ENCODE data around the gene FOXF2. TPM values are rescaled to one million over a fixed set of nuclear protein-coding genes. Genes with fewer than 3 reads are reported as not detected.

The FOXF2 gene
- total and polyA plus RNA-seq, 2 of the 13 experiments (the other 11 are each of a cell fraction or from before 2014, with no cell fraction given), result not detected

- no peak for TF ChIP-seq CSRNP1 (CRISPR knock-in tag; IDR thresholded peaks at IDR 0.05)
- no peak for TF ChIP-seq AHR (CRISPR knock-in tag; IDR thresholded peaks at IDR 0.05)
- TF ChIP-seq SALL1 (CRISPR knock-in tag; IDR thresholded peaks at IDR 0.05), result peak; percentile 32
- TF ChIP-seq TBX2 (CRISPR knock-in tag; IDR thresholded peaks at IDR 0.05; ENCODE audit: borderline replicate concordance), result no peak; the same call in 1 of the 2 replicates
- TF ChIP-seq ZBTB26 (CRISPR knock-in tag; IDR thresholded peaks at IDR 0.05; ENCODE audit: borderline replicate concordance), result 0 out of 2 replicates have a peak, but pooled peaks have one; percentile 18
- TF ChIP-seq ZNF616 (CRISPR knock-in tag; IDR thresholded peaks at IDR 0.05; ENCODE audit: low read depth), result no peak
- TF ChIP-seq SUZ12 (IDR thresholded peaks at IDR 0.05; ENCODE audit: low read depth, low read length), result no peak
- peak; percentile 48; the same call in 1 of the 2 replicates for TF ChIP-seq MTA1 (CRISPR knock-in tag; IDR thresholded peaks at IDR 0.05; ENCODE audit: borderline replicate concordance)
- TF ChIP-seq MXD4 (CRISPR knock-in tag; IDR thresholded peaks at IDR 0.05), result 0 out of 2 replicates have a peak, but pooled peaks have one; percentile 31
- 0 out of 2 replicates have a peak, but pooled peaks have one; percentile 46 for TF ChIP-seq ZNF333 (CRISPR knock-in tag; IDR thresholded peaks at IDR 0.05; ENCODE audit: borderline replicate concordance)
- TF ChIP-seq NR1H2 (CRISPR knock-in tag; IDR thresholded peaks at IDR 0.05; ENCODE audit: borderline replicate concordance, low read depth), result no peak
- no peak for TF ChIP-seq ZNF530 (CRISPR knock-in tag; IDR thresholded peaks at IDR 0.05; ENCODE audit: low read depth)
- TF ChIP-seq IRF1 (CRISPR knock-in tag; IDR thresholded peaks at IDR 0.05; ENCODE audit: low read depth), result no peak
- TF ChIP-seq ZSCAN12 (CRISPR knock-in tag; IDR thresholded peaks at IDR 0.05), result no peak
- TF ChIP-seq CEBPB (IDR thresholded peaks at IDR 0.05; ENCODE audit: borderline replicate concordance, low read depth, low read length), result no peak
- peak; percentile 50 for TF ChIP-seq XRCC5 (optimal IDR thresholded peaks at IDR 0.05; ENCODE audit: low read length)
- TF ChIP-seq CTCF (CRISPR knock-in tag; IDR thresholded peaks at IDR 0.05), result peak; percentile 90
- TF ChIP-seq MYPOP (CRISPR knock-in tag; IDR thresholded peaks at IDR 0.05), result peak; percentile 99
- TF ChIP-seq TFDP2 (CRISPR knock-in tag; IDR thresholded peaks at IDR 0.05), result peak; percentile 73
- peak; percentile 86 for TF ChIP-seq RNF2 (conservative IDR thresholded peaks at IDR 0.05; ENCODE audit: low read depth)
- TF ChIP-seq ZNF501 (CRISPR knock-in tag; IDR thresholded peaks at IDR 0.05), result peak; percentile 51; the same call in 1 of the 2 replicates
Observed at GRCh38 chr6:1381481-1382330, 7.7 kb upstream of the FOXF2 start (continued).

Data from HepG2 (cell line).